ENCODE measurements around the gene RAC2. TPM values are rescaled to one million over a fixed set of nuclear protein-coding genes. Genes with fewer than 3 reads are reported as not detected.

The RAC2 gene
- total and polyA plus RNA-seq, 2 of the 8 experiments (the other 6 are each of a cell fraction or from before 2014, with no cell fraction given): 2.3 to 4.3 TPM

- Histone ChIP-seq H3K36me3 (ENCODE audit: control insufficient read depth in 2 of 4, insufficient read depth in 4 of 4, low read length in 3 of 4) (peaks cover 0 to 8% (median 0%) of the 10 kb centered on the region in 4 experiments; a peak in 2 of 8 replicates), H3K23ac (ENCODE audit: insufficient read length) (no peak overlapping the region), H3K9me3 (ENCODE audit: insufficient read depth in 2 of 2, low read depth in 1 of 2, low read length in 1 of 2) (no peaks in the 10 kb centered on the region), H2AFZ (ENCODE audit: low read length) (no peak overlapping the region), H3K18ac (ENCODE audit: extremely low read depth, low read length) (peak overlapping the region; percentile 56; the same call in 1 of the 2 replicates), H3K9ac (replicated peaks in 1 of 4; ENCODE audit: extremely low read depth in 1 of 4, low read depth in 3 of 4, low read length in 3 of 4) (no peak overlapping the region), H3K27me3 (replicated peaks in 1 of 4; ENCODE audit: control insufficient read depth in 3 of 4, extremely low read depth in 1 of 4, insufficient read depth in 3 of 4, low read length in 3 of 4) (no peaks in the 10 kb centered on the region), H3K27ac (ENCODE audit: low read depth, low read length) (no peak overlapping the region), H4K91ac (replicated peaks; ENCODE audit: insufficient read length, low read length) (no peak overlapping the region), H2BK120ac (replicated peaks; ENCODE audit: low read depth, low read length) (no peak overlapping the region), H4K8ac (ENCODE audit: extremely low read depth, insufficient read depth, low read length) (peak overlapping the region; percentile 4; the same call in 1 of the 2 replicates), H2BK15ac (ENCODE audit: low read length) (peak overlapping the region; percentile 95; the same call in 1 of the 2 replicates), H4K5ac (ENCODE audit: insufficient read length, low read depth, low read length) (no peak overlapping the region), H4K20me1 (replicated peaks in 1 of 2; ENCODE audit: control insufficient read depth in 1 of 2, insufficient read depth in 2 of 2, low read length in 2 of 2) (no peaks in the 10 kb centered on the region), H2AK5ac (ENCODE audit: low read depth, low read length) (peak overlapping the region; percentile 16; the same call in 1 of the 2 replicates), H3K4me2 (ENCODE audit: insufficient read depth in 1 of 2, low read depth in 2 of 2, low read length in 2 of 2) (peak overlapping the region in 1 of 2 experiments; percentile 73; a peak in 2 of 4 replicates), H3K23me2 (ENCODE audit: low read depth, low read length) (peaks cover 3% of the 10 kb centered on the region; the same call in 1 of the 2 replicates), H3K4me3 (ENCODE audit: extremely low read depth in 1 of 4, insufficient read depth in 2 of 4, low read depth in 3 of 4, low read length in 4 of 4) (no peak overlapping the region), H2BK12ac (ENCODE audit: low read depth, low read length) (no peak overlapping the region), H3K14ac (ENCODE audit: insufficient read length) (no peak overlapping the region), H2BK5ac (ENCODE audit: low read depth, low read length) (peak overlapping the region; percentile 60; the same call in 1 of the 2 replicates), H2BK20ac (ENCODE audit: low read length) (no peak overlapping the region; the same call in 1 of the 2 replicates), H3K56ac (replicated peaks; ENCODE audit: insufficient read length, low read depth, low read length) (no peak overlapping the region), H3K79me2 (ENCODE audit: control insufficient read depth in 1 of 2, insufficient read depth in 2 of 2, low read length in 2 of 2) (no peaks in the 10 kb centered on the region), H3K4ac (replicated peaks; ENCODE audit: insufficient read length, low read depth, low read length) (no peak overlapping the region), H3K4me1 (replicated peaks in 1 of 4; ENCODE audit: control insufficient read depth in 3 of 4, insufficient read depth in 4 of 4, low read length in 3 of 4) (peaks cover 7 to 23% (median 15%) of the 10 kb centered on the region in 4 experiments), H3K79me1 (ENCODE audit: low read depth, low read length) (no peaks in the 10 kb centered on the region)
- FAIRE-seq (peak; percentile 80), DNase-seq (ENCODE audit: low read depth in 1 of 2, low spot score in 2 of 2) (peak in 1 of 2 experiments; percentile 68)
- ChIA-PET POLR2A (ENCODE audit: partially characterized antibody) (interaction anchor here (1.1 to 1.2 kb wide), 2 partner anchors 14 to 23 kb away, joined by 3 to 4 read pairs; no protein-coding TSS in a partner anchor), CTCF (ENCODE audit: partially characterized antibody) (interaction anchor here (1.0 to 5.8 kb wide), 3 partner anchors 11 to 13 kb away, joined by 4 to 29 read pairs (median 6); no protein-coding TSS in a partner anchor)
- 87% methylated on average over 9 of the region's 9 CpGs; no CpG with 5 or more reads in 1 of the 2 experiments for WGBS, 2 experiments (ENCODE audit: extremely low coverage in 1 of 2, insufficient coverage in 1 of 2, insufficient read length in 1 of 2, insufficient replicate concordance in 2 of 2, low coverage in 1 of 2, low lambda C conversion rate in 2 of 2, missing lambda C conversion rate in 1 of 2)
- no peak for TF ChIP-seq EGR1 (IDR thresholded peaks at IDR 0.05; ENCODE audit: borderline replicate concordance, low read depth, low read length)
- TF ChIP-seq CEBPB (IDR thresholded peaks at IDR 0.05; ENCODE audit: low read depth, low read length): no peak
- no peak for TF ChIP-seq CBX5 (IDR thresholded peaks at IDR 0.05; ENCODE audit: low read depth, low read length)
- TF ChIP-seq SP4 (IDR thresholded peaks at IDR 0.05; ENCODE audit: low read length): no peak
- TF ChIP-seq CTCF (IDR thresholded peaks at IDR 0.05; ENCODE audit: control extremely low read depth in 1 of 3, insufficient read depth in 1 of 3, low read depth in 1 of 3, low read length in 3 of 3): no peak
- no peak for TF ChIP-seq E2F6 (IDR thresholded peaks at IDR 0.05)
- TF ChIP-seq PHF8 (conservative IDR thresholded peaks at IDR 0.05; ENCODE audit: low read depth, low read length): no peak
- no peak for TF ChIP-seq POLR2A (IDR thresholded peaks at IDR 0.05; ENCODE audit: control extremely low read depth in 1 of 2, low read depth in 2 of 2, low read length in 2 of 2)
Measured at GRCh38 chr22:37186228-37186996, 57.7 kb downstream of the RAC2 start.
